ENCODE results near the gene COA6.
"Not testable (repeated sequence)": the region's sequence is repeated elsewhere in the genome, so short reads cannot be mapped to it uniquely, and the experiment has no call there.

COA6 gene

GRCh38 chr1:234369784-234370183, 3.5 kb upstream of the COA6 start:
- H3K27ac ChIP-seq, result no peak overlapping the region
- TF ChIP-seq CTCF (conservative IDR thresholded peaks at IDR 0.05), result no peak

- 0 out of 2 replicates have a peak overlapping the region, but pooled peaks have one; percentile 96 for H3K27ac ChIP-seq
- no peak; the same call in 1 of the 2 replicates for TF ChIP-seq CTCF (conservative IDR thresholded peaks at IDR 0.05)
Observed at GRCh38 chr1:234371414-234371813, 1.8 kb upstream of the COA6 start.

DNA sequence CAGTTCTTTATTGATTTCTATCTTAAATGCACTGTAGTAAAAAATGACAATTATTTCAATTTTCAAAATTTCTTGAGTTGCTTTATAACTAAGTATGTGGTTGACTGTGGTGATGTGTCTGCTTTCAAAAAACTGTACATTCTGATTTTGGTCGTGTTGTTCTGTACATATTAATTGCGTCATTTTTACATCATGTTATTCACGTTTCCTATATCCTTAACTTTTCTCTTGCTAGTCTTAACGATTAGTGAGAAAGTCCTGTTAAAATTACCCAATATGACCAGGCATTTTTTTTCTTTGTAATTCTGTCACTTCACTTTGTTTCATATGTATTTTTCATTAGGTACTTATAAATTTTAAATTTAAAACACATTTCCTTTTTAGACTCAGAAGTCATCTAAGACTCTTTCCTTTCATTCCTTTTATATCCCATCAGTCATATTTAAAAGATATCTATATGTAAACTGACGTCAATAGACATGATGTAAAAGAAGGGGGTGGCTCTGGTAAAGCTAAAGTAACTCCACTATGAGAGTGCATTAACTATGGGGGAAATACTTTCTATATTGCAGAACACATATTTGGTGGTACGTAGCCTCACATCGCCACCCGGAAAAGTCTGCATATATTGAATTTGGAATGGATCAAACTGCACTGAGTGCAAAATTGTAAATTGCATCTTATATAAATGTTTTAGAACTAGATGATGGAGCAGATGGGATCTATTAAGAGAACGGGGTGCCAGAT, 1.1 kb upstream of the COA6 start:
- no peak for TF ChIP-seq CTCF (conservative IDR thresholded peaks at IDR 0.05)
- H3K27ac ChIP-seq, result peak overlapping the region; percentile 96

DNA sequence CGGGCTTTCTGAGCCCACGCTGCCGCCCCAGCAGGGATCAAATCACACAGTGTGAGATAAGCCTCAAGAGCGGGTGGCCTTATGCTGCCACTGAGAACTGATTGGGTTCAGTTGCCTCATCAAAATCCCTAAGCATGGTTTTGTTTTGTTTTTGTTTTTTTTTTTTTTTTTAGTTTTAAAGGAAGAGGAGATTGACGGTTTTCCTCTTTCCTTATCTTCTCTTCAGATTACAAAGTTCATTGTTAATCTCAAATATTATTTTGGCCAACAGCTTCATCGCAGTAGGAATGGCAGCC, 651 bp downstream of the COA6 start:
- peak overlapping the region; percentile 96 for H3K27ac ChIP-seq
- no peak for TF ChIP-seq CTCF (conservative IDR thresholded peaks at IDR 0.05)

DNA sequence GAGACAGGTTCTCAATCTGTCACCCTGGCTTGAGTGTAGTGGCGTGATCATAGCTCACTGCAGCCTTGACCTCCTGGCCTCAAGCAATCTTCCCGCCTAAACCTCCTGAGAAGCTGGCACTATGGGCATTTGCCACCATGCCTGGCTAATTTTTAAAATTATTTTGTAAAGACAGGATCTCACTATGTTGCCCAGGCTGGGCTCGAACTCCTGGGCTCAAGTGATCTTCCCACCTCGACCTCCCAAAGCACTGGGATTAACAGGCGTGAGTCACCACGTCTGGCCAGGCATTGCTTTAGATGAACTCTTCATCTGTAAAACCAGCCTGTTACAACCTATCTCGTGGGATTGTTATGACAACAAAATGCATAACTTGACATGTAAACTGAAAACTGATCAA, 2.4 kb downstream of the COA6 start:
- no peak overlapping the region for H3K27ac ChIP-seq
- no peak for TF ChIP-seq CTCF (conservative IDR thresholded peaks at IDR 0.05)

- H3K27ac ChIP-seq, result not testable (repeated sequence)
Observed at GRCh38 chr1:234379591-234380109, 6.4 kb downstream of the COA6 start.

- TF ChIP-seq CTCF (conservative IDR thresholded peaks at IDR 0.05), result no peak
- no peak overlapping the region for H3K27ac ChIP-seq
Observed at GRCh38 chr1:234381699-234382555, 8.7 kb downstream of the COA6 start.

GRCh38 chr1:234386122-234386521, 12.9 kb downstream of the COA6 start:
- no peak for TF ChIP-seq CTCF (conservative IDR thresholded peaks at IDR 0.05)
- no peak overlapping the region for H3K27ac ChIP-seq
